ENCODE results near the gene SALL4. TPM values are rescaled to one million over a fixed set of nuclear protein-coding genes. Genes with fewer than 3 reads are reported as not detected.

Gene SALL4
- not detected for total RNA-seq

GRCh38 chr20:51802170-51802751 lies at the start of gene SALL4:
SALL4 (minus strand) TSS chr20:51802521; CDS start chr20:51802408, 113 bp downstream.
- no peak for DNase-seq (ENCODE audit: extremely low spot score)
- Histone ChIP-seq H3K36me3 (no peaks in the 10 kb centered on the region), H3K27ac (replicated peaks in 1 of 4) (no peak within 1 kb of the TSS), H3K9me3 (no peaks in the 10 kb centered on the region), H3K4me1 (peaks cover 17 to 30% (median 26%) of the 10 kb centered on the region in 4 donors), H3K27me3 (peaks cover 0 to 53% (median 27%) of the 10 kb centered on the region in 4 donors), H3K4me3 (peak within 1 kb of the TSS; percentile 40 to 56 (median 44))
- intact Hi-C loops (cut with DNase I) = no loop called here
- no peak for TF ChIP-seq POLR2A (IDR thresholded peaks at IDR 0.05; ENCODE audit: low read depth)
- TF ChIP-seq CTCF (IDR thresholded peaks at IDR 0.05) = no peak
- TF ChIP-seq POLR2AphosphoS5 (IDR thresholded peaks at IDR 0.05) = no peak
- TF ChIP-seq EP300 (IDR thresholded peaks at IDR 0.05) = no peak
- 39% methylated on average over 33 of the region's 44 CpGs for WGBS

GRCh38 chr20:51848346-51848745 lies 46.0 kb upstream of the SALL4 start:
- peaks cover 0 to 4% (median 0%) of the 10 kb centered on the region in 4 donors for H3K27me3 ChIP-seq
- no peak overlapping the region for H3K4me3 ChIP-seq
- no peaks in the 10 kb centered on the region for H3K9me3 ChIP-seq
- H3K36me3 ChIP-seq = no peaks in the 10 kb centered on the region
- WGBS = 77% methylated on average over 2 of the region's 2 CpGs
- TF ChIP-seq EP300 (IDR thresholded peaks at IDR 0.05) (no peak), POLR2AphosphoS5 (IDR thresholded peaks at IDR 0.05) (no peak), POLR2A (IDR thresholded peaks at IDR 0.05; ENCODE audit: low read depth) (no peak), CTCF (IDR thresholded peaks at IDR 0.05) (no peak)
- H3K4me1 ChIP-seq = no peaks in the 10 kb centered on the region
- no peak for DNase-seq (ENCODE audit: extremely low spot score)
- intact Hi-C loops (cut with DNase I) = no loop called here
- no peak overlapping the region for H3K27ac ChIP-seq (replicated peaks in 1 of 4)

GRCh38 chr20:51840865-51841264 lies 38.5 kb upstream of the SALL4 start:
- intact Hi-C loops (cut with DNase I) = no loop called here
- 68% methylated on average over 5 of the region's 5 CpGs for WGBS

GRCh38 chr20:51837876-51838420 lies 35.6 kb upstream of the SALL4 start:
- no peak overlapping the region for H3K27ac ChIP-seq (replicated peaks in 1 of 4)
- no peak overlapping the region for H3K4me3 ChIP-seq
- intact Hi-C loops (cut with DNase I) = no loop called here
- DNase-seq (ENCODE audit: extremely low spot score) = no peak
- TF ChIP-seq POLR2AphosphoS5 (IDR thresholded peaks at IDR 0.05) = no peak
- H3K36me3 ChIP-seq = no peaks in the 10 kb centered on the region
- peaks cover 0 to under 1% (median 0%) of the 10 kb centered on the region in 4 donors for H3K27me3 ChIP-seq
- H3K9me3 ChIP-seq = no peaks in the 10 kb centered on the region
- H3K4me1 ChIP-seq = no peaks in the 10 kb centered on the region
- WGBS = 60% methylated on average over 10 of the region's 10 CpGs

More at GRCh38 chr20:51840865-51841264, 38.5 kb upstream of the SALL4 start:
- Histone ChIP-seq H3K4me1 (no peaks in the 10 kb centered on the region), H3K27me3 (peaks cover 0 to 9% (median 0%) of the 10 kb centered on the region in 4 donors), H3K4me3 (no peak overlapping the region), H3K9me3 (no peaks in the 10 kb centered on the region), H3K27ac (replicated peaks in 1 of 4) (no peak overlapping the region), H3K36me3 (no peaks in the 10 kb centered on the region)
- no peak for DNase-seq (ENCODE audit: extremely low spot score)
- TF ChIP-seq EP300 (IDR thresholded peaks at IDR 0.05) (no peak), POLR2AphosphoS5 (IDR thresholded peaks at IDR 0.05) (no peak), POLR2A (IDR thresholded peaks at IDR 0.05; ENCODE audit: low read depth) (no peak), CTCF (IDR thresholded peaks at IDR 0.05) (no peak)

- TF ChIP-seq EP300 (IDR thresholded peaks at IDR 0.05) (no peak), POLR2AphosphoS5 (IDR thresholded peaks at IDR 0.05) (no peak), POLR2A (IDR thresholded peaks at IDR 0.05; ENCODE audit: low read depth) (no peak), CTCF (IDR thresholded peaks at IDR 0.05) (no peak)
- intact Hi-C loops (cut with DNase I) = no loop called here
Observed at GRCh38 chr20:51837436-51837835, 35.1 kb upstream of the SALL4 start.

More at GRCh38 chr20:51837436-51837835, 35.1 kb upstream of the SALL4 start:
- no peaks in the 10 kb centered on the region for H3K27me3 ChIP-seq
- H3K36me3 ChIP-seq = no peaks in the 10 kb centered on the region
- no peaks in the 10 kb centered on the region for H3K9me3 ChIP-seq
- no peak for DNase-seq (ENCODE audit: extremely low spot score)
- no peaks in the 10 kb centered on the region for H3K4me1 ChIP-seq
- H3K4me3 ChIP-seq = no peak overlapping the region
- WGBS = 81% methylated on average over 6 of the region's 6 CpGs
- H3K27ac ChIP-seq (replicated peaks in 1 of 4) = no peak overlapping the region

Data from esophagus muscularis mucosa (tissue), 4 donors.